T47D (cell line): ENCODE data around the gene CPED1.
"Not testable (repeated sequence)": the region's sequence is repeated elsewhere in the genome, so short reads cannot be mapped to it uniquely, and the experiment has no call there.

Source experiments
- DNase-seq, 2 experiments: peaks; one replicate each; pipeline versions ENCODE4 v3.0.0 to v3.0.0-alpha.2; 2011 to 2012; ENCODE audit warnings: low read depth in 1 of 2, low spot score in 1 of 2
- JUND ChIP-seq: IDR thresholded peaks from 2 replicates; pipeline ENCODE4 v1.6.1; 2012; ENCODE audit warnings: low read depth
- in situ Hi-C: cut with HindIII; loops from 2 replicates; pipeline ENCODE4 v1.10.0; 2016; ENCODE audit warnings: low sequenced_read_pairs, low pct_unique_long_range_greater_than_20kb

Gene CPED1

DNA sequence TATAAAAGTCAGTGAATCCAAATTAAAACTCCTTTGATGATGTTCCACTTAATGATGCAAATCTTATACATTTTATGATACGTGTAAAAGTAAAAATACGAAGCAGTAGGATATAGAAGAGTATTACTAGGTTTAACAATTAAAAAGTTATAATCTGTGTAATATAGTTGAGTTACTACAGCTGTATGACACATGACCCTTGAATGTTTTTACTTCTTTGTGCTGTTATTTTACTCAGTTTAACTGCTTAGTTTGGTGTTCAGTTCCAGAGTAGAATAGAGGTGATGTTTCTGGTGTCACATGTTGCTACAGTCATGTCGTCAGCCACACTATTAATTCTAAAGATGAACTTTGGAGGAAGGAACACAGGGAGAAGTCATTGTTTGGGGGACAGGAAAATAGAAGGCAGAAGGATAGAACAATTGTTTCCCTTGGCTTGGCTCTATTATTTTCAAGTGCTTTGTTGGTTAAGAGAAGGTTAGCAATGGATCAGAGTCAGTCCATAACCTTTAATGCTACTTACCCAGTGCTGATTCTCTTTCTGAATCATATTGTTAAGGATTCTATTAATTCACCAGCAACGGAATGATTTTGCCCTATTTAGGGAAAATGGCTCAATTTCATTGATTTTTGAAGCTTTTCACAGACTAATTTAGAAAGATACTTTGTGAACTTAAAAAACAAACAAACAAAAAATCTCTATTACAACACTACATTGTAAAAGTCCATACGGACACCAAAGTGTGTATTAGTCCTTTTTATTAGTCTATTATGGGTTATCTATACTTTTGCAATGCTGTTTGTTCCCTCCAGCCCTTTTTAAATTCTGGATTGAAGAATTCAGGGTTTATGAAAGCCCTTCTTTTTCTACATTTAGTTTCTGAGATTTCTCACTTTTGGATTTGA is 73.4 kb downstream of the CPED1 start:
- TF ChIP-seq JUND, result no peak
- in situ Hi-C loops, result no loop called here
- no peak for DNase-seq

DNA sequence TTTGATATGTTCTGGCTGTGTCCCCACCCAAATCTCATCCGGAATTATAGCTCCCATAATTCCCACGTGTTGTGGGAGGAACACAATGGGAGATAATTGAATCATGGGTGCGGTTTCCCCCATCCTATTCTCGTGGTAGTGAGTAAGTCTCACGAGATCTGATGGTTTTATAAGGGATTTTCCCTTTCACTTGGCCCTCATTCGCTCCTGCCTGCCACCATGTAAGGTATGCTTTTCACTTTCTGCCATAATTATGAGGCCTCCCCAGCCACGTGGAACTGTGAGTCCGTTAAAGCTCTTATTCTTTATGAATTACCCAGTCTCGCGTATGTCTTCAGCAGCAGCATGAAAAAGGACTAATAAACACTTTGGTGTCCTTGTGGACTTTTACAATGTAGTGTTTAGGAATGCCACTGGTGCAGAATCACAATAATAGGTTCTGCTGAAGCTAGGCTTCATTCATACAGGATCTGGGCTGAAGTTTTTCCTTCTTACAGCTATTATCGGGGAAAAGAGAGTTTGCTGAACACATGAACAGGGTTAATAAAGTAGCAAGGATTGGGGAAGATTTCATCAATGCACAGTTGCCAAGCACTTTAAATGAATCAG is 74.3 kb downstream of the CPED1 start:
- DNase-seq, result peak in 1 of 2 experiments; percentile 13
- in situ Hi-C loops, result no loop called here
- TF ChIP-seq JUND, result no peak

DNA sequence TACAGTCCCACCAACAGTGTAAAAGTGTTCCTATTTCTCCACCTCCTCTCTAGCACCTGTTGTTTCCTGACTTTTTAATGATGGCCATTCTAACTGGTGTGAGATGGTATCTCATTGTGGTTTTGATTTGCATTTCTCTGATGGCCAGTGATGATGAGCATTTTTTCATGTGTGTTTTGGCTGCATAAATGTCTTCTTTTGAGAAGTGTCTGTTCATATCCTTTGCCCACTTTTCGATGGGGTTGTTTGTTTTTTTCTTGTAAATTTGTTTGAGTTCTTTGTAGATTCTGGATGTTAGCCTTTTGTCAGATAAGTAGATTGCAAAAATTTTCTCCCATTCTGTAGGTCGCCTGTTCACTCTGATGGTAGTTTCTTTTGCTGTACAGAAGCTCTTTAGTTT is 79.2 kb downstream of the CPED1 start:
- in situ Hi-C loops, DNase-seq: not testable (repeated sequence)

DNA sequence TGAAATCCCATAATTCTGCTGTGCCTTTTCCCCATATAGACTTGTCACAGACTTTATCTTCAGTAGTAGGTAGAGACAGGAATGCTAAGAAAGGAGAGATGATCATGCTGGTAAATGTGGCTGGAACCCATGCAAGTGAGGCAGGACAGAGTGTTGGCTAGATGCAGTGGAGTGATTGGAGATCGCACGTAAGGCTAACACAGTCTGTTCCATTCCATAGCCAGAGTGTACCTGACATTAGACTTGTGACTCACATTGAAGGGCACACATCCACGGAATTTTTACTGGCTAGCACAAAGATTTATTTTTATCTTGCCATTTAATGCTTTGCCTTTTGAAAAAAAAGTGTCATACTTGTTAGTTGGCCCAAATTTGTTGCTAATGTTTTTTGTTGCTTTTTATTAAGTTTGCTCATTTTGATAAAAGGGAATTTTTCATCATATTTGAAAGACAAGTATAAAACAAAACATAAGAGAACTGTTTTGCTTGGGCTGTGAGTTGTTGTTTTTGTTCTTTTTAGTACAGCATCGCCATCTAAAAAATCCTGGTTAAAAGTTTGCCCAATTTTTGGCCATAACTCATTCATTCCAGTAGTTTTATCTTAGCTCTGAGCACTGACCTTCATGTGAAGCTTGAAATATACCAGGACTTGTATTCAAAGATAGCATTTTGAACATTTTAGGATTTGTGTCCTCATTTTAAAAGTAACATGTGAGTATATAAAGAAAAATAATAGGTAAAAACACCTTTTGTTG is 81.0 kb downstream of the CPED1 start:
- TF ChIP-seq JUND, result no peak
- in situ Hi-C loops, result no loop called here
- no peak for DNase-seq

DNA sequence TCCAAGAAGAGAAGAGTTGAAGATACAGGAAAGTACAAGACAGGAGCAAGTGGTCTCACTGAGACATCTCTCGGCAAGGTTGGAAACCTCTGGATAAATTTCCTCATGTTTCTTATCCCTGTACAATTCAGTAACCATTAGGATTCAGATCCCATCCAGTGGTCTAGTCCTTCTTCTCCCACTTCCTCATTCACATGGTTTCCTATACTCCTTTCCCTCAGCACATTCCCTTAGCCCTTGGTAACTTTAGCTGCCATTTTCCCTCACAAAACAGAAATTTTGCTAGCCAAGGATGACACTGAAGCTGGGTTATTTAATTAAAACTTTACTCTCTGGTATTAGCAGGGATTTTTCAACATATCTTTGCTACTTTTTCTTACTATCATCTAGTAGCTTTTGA is 82.6 kb downstream of the CPED1 start:
- in situ Hi-C loops, result no loop called here
- no peak for TF ChIP-seq JUND

DNA sequence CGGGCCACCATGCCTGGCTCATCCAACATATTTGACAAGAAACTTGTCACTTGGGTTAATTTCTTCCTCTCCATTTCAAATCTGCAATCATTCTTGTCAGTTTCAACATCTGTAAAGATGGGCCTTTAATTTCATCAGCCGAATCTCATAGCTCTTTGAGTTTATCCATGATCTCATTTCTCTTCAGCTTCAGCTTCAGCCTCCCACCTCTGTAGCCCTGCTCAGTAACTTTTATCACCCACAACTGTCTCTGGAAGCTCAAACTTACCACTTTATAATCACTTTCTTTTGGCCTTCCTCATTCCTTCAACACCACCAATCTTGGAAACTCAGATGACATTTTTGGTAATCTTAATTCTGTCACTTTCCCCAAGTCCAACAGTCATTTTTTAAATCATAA is 83.2 kb downstream of the CPED1 start:
- in situ Hi-C loops, result no loop called here
- DNase-seq, result no peak
- no peak for TF ChIP-seq JUND

More for the DNA sequence above, 82.6 kb downstream of the CPED1 start:
- DNase-seq, result no peak

DNA sequence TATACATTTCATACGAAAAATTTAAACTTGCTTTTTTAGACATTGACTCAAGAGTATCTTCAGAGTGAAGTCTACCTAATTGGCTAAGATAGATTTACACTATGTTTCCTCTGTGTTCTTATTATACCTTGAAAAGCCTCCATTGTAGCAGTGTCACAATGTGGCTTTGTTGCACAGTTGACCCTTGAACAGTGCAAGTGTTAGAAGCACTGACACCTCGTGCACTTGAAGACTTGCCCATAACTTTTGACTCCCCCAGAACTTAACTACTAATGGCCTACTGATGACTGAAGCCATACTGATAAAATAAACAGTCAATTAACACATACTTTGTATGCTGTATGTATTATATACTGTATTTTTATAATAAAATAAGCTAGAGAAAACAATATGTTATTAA is 84.3 kb downstream of the CPED1 start:
- in situ Hi-C loops, result no loop called here
- TF ChIP-seq JUND, result no peak
- no peak for DNase-seq

DNA sequence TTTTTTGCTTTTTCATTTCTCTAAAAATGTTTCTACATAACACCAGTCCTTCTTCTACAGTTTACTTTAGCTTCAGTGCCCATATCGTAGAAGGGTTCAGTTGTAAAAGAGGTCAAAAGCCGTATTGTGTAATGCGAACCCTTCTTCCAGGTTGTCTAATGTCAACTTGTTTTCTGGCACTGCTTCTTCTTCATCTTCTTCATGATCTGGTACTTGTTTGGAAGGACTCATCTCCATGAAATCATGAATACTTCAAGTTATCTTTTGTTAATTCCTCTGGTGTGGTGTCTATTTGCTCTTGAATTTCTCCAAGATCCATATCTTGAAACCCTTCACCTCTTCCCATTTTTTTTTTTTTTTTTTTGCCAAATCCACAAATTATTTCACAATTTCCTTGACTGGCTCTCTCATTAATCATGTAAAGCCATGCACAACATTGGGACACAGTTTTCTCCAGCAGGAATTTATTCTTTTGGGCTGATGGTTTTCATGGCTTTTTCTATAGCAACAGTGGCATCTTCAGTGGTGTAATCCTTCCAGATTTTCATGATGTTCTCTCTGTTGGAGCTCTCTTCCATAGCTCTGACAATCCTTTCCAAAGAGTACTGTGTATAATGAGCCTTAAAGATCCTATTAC is 85.1 kb downstream of the CPED1 start:
- no peak for DNase-seq
- no peak for TF ChIP-seq JUND
- in situ Hi-C loops, result no loop called here

DNA sequence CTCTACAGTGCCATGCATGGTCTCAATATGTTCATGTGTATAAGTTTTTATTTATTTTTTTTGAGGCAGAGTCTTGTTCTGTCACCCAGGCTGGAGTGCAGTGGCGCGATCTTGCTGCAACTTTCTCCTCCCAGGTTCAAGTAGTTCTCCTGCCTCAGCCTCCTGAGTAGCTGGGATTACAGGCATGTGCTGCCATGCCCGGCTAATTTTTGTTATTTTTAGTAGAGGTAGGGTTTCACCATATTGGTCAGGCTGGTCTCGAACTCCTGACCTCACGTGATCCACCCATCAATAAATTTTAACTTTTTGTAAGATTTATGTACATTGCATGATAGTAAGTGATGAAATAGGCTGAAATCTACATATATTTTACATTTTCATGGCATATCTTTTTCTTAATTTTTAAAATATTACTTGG is 86.9 kb downstream of the CPED1 start:
- DNase-seq, in situ Hi-C loops: not testable (repeated sequence)

DNA sequence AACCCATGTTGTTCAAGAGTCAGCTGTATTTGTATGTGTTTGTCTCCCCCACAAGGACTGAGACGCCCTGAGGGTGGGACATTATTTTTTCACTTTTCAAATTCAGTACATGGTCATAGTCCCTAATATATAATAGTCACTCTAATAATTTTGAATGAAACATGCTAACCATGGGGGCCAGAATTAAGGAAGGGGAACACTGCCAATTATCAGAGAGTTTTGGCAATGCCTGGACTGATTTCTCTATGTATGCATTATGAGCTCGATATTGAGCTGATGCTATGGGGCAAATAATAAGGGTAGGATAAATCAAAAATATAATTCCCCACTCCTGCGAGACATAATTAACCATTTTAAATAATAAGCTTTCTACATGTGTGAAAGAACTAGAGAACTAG is 87.4 kb downstream of the CPED1 start:
- in situ Hi-C loops, result no loop called here
- TF ChIP-seq JUND, result no peak

DNA sequence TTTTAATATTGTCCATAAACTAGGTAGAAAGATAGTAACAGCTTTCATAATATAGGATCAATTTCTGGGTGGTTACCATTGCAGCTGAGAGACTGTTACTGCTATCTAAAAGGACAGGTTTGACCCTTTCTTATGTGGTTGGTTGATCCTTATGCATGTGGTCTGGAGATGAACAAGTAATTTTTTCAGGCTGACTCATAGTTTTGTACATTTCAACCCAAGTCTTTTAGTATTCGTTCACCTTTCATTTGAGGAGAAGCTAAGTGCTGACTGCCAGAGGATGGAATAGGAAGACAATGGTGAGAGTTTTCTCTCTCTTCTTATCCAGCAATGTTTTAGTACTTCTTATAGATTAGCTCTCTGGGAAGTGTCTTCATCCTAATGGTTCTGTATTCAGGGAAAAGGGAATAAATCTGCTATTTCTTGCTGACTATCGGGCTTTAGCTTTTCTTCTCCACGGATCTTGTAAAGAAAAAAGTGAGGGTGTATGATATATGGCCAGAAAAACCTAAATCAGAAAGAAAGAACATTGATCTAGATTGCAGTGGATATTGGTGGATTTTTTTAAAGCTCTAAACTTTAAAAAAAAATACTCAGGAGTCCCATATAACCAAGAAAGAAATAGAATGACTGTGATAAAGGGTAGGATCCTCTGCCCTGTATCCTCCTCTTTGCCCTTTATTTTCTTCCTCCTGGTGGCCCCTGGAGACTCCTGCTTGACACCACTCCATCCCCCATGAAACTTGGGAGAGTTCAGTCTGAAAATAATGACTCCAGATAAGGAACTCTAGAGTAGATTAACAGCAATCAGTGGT is 88.0 kb downstream of the CPED1 start:
- no peak for TF ChIP-seq JUND
- no peak for DNase-seq
- in situ Hi-C loops, result no loop called here

More for the DNA sequence above, 87.4 kb downstream of the CPED1 start:
- DNase-seq, result no peak

DNA sequence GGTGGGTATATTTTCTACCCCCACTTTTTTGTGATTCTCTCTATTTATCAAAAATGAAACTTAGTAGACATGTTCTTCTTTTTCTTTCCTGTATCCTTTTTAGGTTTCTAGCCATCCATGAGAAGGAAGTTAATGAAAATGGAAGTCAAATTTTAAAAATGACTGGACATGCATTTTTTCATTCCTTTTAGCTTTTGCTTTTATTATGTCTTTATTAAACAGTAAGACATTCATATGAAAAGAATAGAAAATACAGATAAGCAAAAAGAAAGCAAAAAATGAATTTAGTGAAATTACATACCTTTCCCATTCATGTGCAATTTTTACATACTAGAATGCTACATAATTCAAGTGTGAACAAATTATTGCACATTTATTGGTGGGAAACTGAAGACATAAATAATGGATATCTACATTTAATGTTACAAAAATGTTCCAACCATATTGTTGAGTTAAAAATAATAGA is 88.7 kb downstream of the CPED1 start:
- in situ Hi-C loops, result no loop called here
- DNase-seq, result no peak
- TF ChIP-seq JUND, result no peak
